ENCODE data around the gene PNMA6F.

The PNMA6F gene

DNA sequence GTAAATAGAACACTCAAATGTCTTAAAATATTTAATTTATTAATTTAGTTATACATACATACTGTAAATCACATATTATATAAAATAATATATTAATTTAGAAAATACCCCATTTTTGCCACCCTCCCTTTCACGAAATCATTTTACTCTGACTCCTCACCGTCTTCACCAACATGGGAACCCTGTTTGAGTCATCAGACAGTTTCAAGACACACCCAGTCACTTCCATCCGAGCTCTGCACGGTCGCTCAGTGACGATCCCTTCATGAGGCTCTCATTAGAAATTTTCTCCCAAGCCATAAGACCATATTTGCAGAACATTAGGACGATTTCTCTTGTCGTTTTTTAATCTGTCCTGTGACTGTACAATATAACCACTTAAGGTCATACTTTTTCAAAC lies 26.9 kb upstream of the PNMA6F start:
- Histone ChIP-seq H3K4me2 (ENCODE audit: low read length) (no peak overlapping the region), H3K27ac (ENCODE audit: low read depth, low read length) (no peak overlapping the region), H3K9me3 (ENCODE audit: control insufficient read depth, insufficient read depth, low read length) (no peaks in the 10 kb centered on the region), H3K36me3 (ENCODE audit: control insufficient read depth, low read length) (peaks cover 2% of the 10 kb centered on the region), H3K79me2 (ENCODE audit: control insufficient read depth, low read length) (no peaks in the 10 kb centered on the region), H3F3A (ENCODE audit: control insufficient read depth, insufficient read depth) (no peaks in the 10 kb centered on the region), H3K4me1 (ENCODE audit: control insufficient read depth, low read length) (no peaks in the 10 kb centered on the region), H3K27me3 (ENCODE audit: control insufficient read depth, low read length) (no peaks in the 10 kb centered on the region), H4K20me1 (ENCODE audit: control insufficient read depth, insufficient read depth, low read depth, low read length) (no peaks in the 10 kb centered on the region), H3K4me3 (ENCODE audit: low read length) (no peak overlapping the region), H3K9me2 (replicated peaks; ENCODE audit: control insufficient read depth, low read length) (no peaks in the 10 kb centered on the region)
- TF ChIP-seq, protein P1, sequence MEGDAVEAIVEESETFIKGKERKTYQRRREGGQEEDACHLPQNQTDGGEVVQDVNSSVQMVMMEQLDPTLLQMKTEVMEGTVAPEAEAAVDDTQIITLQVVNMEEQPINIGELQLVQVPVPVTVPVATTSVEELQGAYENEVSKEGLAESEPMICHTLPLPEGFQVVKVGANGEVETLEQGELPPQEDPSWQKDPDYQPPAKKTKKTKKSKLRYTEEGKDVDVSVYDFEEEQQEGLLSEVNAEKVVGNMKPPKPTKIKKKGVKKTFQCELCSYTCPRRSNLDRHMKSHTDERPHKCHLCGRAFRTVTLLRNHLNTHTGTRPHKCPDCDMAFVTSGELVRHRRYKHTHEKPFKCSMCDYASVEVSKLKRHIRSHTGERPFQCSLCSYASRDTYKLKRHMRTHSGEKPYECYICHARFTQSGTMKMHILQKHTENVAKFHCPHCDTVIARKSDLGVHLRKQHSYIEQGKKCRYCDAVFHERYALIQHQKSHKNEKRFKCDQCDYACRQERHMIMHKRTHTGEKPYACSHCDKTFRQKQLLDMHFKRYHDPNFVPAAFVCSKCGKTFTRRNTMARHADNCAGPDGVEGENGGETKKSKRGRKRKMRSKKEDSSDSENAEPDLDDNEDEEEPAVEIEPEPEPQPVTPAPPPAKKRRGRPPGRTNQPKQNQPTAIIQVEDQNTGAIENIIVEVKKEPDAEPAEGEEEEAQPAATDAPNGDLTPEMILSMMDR (IDR thresholded peaks at IDR 0.05; ENCODE audit: low read depth, low read length, poor library complexity, severe bottlenecking) = no peak
- TF ChIP-seq EZH2phosphoT487 (IDR thresholded peaks at IDR 0.05; ENCODE audit: borderline replicate concordance, low read length) = no peak

DNA sequence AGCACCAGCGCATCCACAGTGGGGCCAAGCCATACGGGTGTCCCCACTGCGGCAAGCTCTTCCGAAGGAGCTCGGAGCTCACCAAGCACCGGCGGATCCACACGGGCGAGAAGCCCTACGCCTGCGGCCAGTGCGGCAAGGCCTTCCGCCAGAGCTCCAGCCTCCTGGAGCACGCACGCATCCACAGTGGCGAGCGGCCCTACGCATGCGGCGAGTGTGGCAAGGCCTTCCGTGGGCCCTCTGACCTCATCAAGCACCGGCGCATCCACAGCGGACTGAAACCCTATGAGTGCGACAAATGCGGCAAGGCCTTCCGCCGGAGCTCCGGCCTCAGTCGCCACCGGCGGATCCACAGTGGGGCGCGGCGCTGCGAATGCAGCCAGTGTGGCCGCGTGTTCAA lies 26.0 kb upstream of the PNMA6F start:
- Histone ChIP-seq H3F3A (ENCODE audit: control insufficient read depth, insufficient read depth) (no peaks in the 10 kb centered on the region), H3K79me2 (ENCODE audit: control insufficient read depth, low read length) (no peaks in the 10 kb centered on the region), H3K27me3 (ENCODE audit: control insufficient read depth, low read length) (no peaks in the 10 kb centered on the region), H3K4me1 (ENCODE audit: control insufficient read depth, low read length) (no peaks in the 10 kb centered on the region), H3K36me3 (ENCODE audit: control insufficient read depth, low read length) (peaks cover 2% of the 10 kb centered on the region), H3K9me2 (replicated peaks; ENCODE audit: control insufficient read depth, low read length) (no peaks in the 10 kb centered on the region), H3K4me2 (ENCODE audit: low read length) (no peak overlapping the region), H3K4me3 (ENCODE audit: low read length) (no peak overlapping the region), H3K27ac (ENCODE audit: low read depth, low read length) (no peak overlapping the region), H4K20me1 (ENCODE audit: control insufficient read depth, insufficient read depth, low read depth, low read length) (no peaks in the 10 kb centered on the region), H3K9me3 (ENCODE audit: control insufficient read depth, insufficient read depth, low read length) (no peaks in the 10 kb centered on the region)
- TF ChIP-seq, protein P1 (IDR thresholded peaks at IDR 0.05; ENCODE audit: low read depth, low read length, poor library complexity, severe bottlenecking) = no peak
- no peak for TF ChIP-seq EZH2phosphoT487 (IDR thresholded peaks at IDR 0.05; ENCODE audit: borderline replicate concordance, low read length)

DNA sequence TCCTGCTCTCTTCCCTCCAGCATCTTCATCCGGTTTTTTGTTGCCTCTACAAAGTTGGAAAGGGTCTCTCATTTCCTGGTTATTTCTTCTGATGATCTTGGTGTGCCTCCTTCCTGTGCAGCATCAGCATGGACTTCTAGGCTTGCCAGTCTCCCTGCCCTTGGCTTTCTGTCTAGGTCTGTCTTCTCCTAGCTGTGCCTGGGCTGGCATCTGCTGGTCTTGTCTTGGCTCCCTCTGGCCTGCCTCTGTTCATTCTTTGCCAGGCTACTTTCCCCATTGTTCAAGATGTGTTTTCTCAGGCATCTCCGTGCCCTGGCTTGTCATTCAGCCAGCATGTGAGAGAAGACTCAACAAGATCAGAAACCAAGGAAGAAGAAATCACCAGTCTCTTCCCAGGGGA lies 22.1 kb upstream of the PNMA6F start:
- no peak for TF ChIP-seq EZH2phosphoT487 (IDR thresholded peaks at IDR 0.05; ENCODE audit: borderline replicate concordance, low read length)
- TF ChIP-seq, protein P1 (IDR thresholded peaks at IDR 0.05; ENCODE audit: low read depth, low read length, poor library complexity, severe bottlenecking) = no peak
- H3K9me3 ChIP-seq (ENCODE audit: control insufficient read depth, insufficient read depth, low read length) = no peaks in the 10 kb centered on the region
- H3K79me2 ChIP-seq (ENCODE audit: control insufficient read depth, low read length) = no peaks in the 10 kb centered on the region
- H4K20me1 ChIP-seq (ENCODE audit: control insufficient read depth, insufficient read depth, low read depth, low read length) = no peaks in the 10 kb centered on the region
- no peak overlapping the region for H3K27ac ChIP-seq (ENCODE audit: low read depth, low read length)
- no peak overlapping the region for H3K4me2 ChIP-seq (ENCODE audit: low read length)
- peaks cover 2% of the 10 kb centered on the region for H3K36me3 ChIP-seq (ENCODE audit: control insufficient read depth, low read length)
- H3K9me2 ChIP-seq (replicated peaks; ENCODE audit: control insufficient read depth, low read length) = no peaks in the 10 kb centered on the region
- H3F3A ChIP-seq (ENCODE audit: control insufficient read depth, insufficient read depth) = no peaks in the 10 kb centered on the region
- no peaks in the 10 kb centered on the region for H3K27me3 ChIP-seq (ENCODE audit: control insufficient read depth, low read length)
- H3K4me3 ChIP-seq (ENCODE audit: low read length) = no peak overlapping the region
- no peaks in the 10 kb centered on the region for H3K4me1 ChIP-seq (ENCODE audit: control insufficient read depth, low read length)
